OCI-LY1 (cell line): ENCODE measurements around the gene DRGX.

Experiments used
- H2AFZ ChIP-seq: fragments of 200-600 bp; sonication (generic), shearing (Covaris generic); 2 replicates; pipeline ENCODE4 v1.6.0; 2014; ENCODE audit warnings: antibody characterized with exemption, mild to moderate bottlenecking, low read length
- H3F3A ChIP-seq: fragments of 200-600 bp; sonication (generic), shearing (Covaris generic); 2 replicates; pipeline ENCODE4 v1.6.0; 2014; ENCODE audit warnings: mild to moderate bottlenecking, antibody characterized with exemption, low read length, moderate library complexity; ENCODE audit not compliant: insufficient read depth
- H3K27ac ChIP-seq: fragments of 200-600 bp; sonication (generic); 2 replicates; pipeline ENCODE4 v1.5.1; 2014; ENCODE audit warnings: low read length, mixed run types, mild to moderate bottlenecking, low read depth; ENCODE audit not compliant: poor library complexity, severe bottlenecking
- H3K27me3 ChIP-seq: fragments of 200-600 bp; sonication (generic); 2 replicates; pipeline ENCODE4 v1.6.0; 2014; ENCODE audit warnings: antibody characterized with exemption, mild to moderate bottlenecking, low read length, moderate library complexity; ENCODE audit not compliant: insufficient read depth
- H3K36me3 ChIP-seq: fragments of 200-600 bp; sonication (generic); 2 replicates; pipeline ENCODE4 v1.6.1; 2014; ENCODE audit warnings: mild to moderate bottlenecking, antibody characterized with exemption, low read length, moderate library complexity, mixed read lengths; ENCODE audit not compliant: insufficient read depth
- H3K4me1 ChIP-seq: fragments of 200-600 bp; sonication (generic); 2 replicates; pipeline ENCODE4 v1.5.1; 2014; ENCODE audit warnings: mild to moderate bottlenecking, low read length, moderate library complexity; ENCODE audit not compliant: insufficient read depth, severe bottlenecking
- H3K4me2 ChIP-seq: fragments of 200-600 bp; sonication (generic), shearing (Covaris generic); 2 replicates; pipeline ENCODE4 v1.6.1; 2014; ENCODE audit warnings: low read length
- H3K4me3 ChIP-seq: fragments of 200-600 bp; sonication (generic); 2 replicates; pipeline ENCODE4 v1.5.1; 2014; ENCODE audit warnings: low read length, low read depth, mild to moderate bottlenecking, mixed read lengths; ENCODE audit not compliant: poor library complexity, severe bottlenecking
- H3K79me2 ChIP-seq: fragments of 200-600 bp; shearing (Covaris generic); 2 replicates; pipeline ENCODE4 v1.6.1; 2016; ENCODE audit warnings: mixed run types, low read length, mixed read lengths; ENCODE audit not compliant: insufficient read depth
- H3K9ac ChIP-seq: fragments of 200-600 bp; sonication (generic), shearing (Covaris generic); 2 replicates; pipeline ENCODE4 v1.6.1; 2014; ENCODE audit warnings: mild to moderate bottlenecking, low read length, mixed read lengths
- H3K9me2 ChIP-seq: fragments of 200-600 bp; sonication (generic), shearing (Covaris generic); 2 replicates; pipeline ENCODE4 v1.6.1; 2014; ENCODE audit warnings: low read depth, mild to moderate bottlenecking, low read length, mixed read lengths
- H3K9me3 ChIP-seq: fragments of 200-600 bp; shearing (Covaris generic); 2 replicates; pipeline ENCODE4 v1.6.1; 2014; ENCODE audit warnings: low read length, mixed read lengths
- H4K20me1 ChIP-seq: fragments of 200-600 bp; sonication (generic), shearing (Covaris generic); 2 replicates; pipeline ENCODE4 v1.6.0; 2016; ENCODE audit warnings: mild to moderate bottlenecking, low read length; ENCODE audit not compliant: insufficient read depth
- EZH2 ChIP-seq: fragments of 200-600 bp; sonication (generic), shearing (Covaris generic); IDR thresholded peaks from 2 replicates; pipeline ENCODE4 v1.8.0; 2017; ENCODE audit warnings: borderline replicate concordance, mixed run types, mild to moderate bottlenecking, antibody characterized with exemption, low read length, moderate library complexity, mixed read lengths
- TF ChIP-seq, protein P1 (sequence below): fragments of 200-600 bp; sonication (generic), shearing (Covaris generic); IDR thresholded peaks from 2 replicates; pipeline ENCODE4 v1.5.1; 2017; ENCODE audit warnings: mild to moderate bottlenecking, antibody characterized with exemption, low read length, moderate library complexity, mixed read lengths

Gene DRGX

DNA sequence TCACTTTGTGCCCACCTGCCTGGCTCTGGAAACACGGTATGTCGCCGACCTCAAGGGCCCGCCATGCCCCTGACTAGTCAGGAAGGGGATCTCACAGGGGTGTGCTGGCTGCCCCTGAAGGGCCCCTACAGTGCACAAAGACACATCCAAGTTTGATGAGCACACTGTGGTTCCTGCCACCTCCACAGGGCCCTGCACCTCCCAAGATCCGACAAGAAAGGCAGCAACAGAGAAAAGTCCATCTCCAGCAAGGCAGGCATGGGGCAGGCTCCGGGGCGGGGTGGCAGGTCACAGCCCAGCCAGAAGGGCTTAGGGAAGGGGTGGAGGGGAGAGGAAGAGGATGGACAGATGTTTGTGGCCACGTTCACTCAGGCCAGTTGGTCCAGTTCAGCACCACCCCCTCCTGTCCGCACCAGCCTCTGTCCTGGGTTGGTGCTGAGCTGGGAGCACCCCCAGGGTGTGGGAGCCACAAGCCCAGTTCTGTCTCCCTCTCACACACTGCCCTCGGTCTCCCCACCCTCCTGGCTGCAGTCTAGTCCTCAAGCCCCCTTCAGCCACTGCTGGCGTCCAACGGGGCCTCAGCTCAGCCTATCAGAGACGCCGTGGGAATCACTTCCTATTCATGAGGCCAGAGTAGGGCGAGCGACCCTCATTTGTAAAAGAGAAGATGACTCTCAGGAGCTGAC is 11.5 kb downstream of the DRGX start:
- Histone ChIP-seq H3K9me2 (no peaks in the 10 kb centered on the region), H3K4me3 (no peak overlapping the region), H3K9me3 (no peaks in the 10 kb centered on the region), H3K79me2 (no peaks in the 10 kb centered on the region), H3K27ac (no peak overlapping the region), H3K27me3 (no peaks in the 10 kb centered on the region), H4K20me1 (no peaks in the 10 kb centered on the region), H3K36me3 (no peaks in the 10 kb centered on the region), H3K4me1 (no peaks in the 10 kb centered on the region), H2AFZ (no peak overlapping the region), H3F3A (no peaks in the 10 kb centered on the region), H3K9ac (no peak overlapping the region), H3K4me2 (no peak overlapping the region)
- TF ChIP-seq, protein P1, sequence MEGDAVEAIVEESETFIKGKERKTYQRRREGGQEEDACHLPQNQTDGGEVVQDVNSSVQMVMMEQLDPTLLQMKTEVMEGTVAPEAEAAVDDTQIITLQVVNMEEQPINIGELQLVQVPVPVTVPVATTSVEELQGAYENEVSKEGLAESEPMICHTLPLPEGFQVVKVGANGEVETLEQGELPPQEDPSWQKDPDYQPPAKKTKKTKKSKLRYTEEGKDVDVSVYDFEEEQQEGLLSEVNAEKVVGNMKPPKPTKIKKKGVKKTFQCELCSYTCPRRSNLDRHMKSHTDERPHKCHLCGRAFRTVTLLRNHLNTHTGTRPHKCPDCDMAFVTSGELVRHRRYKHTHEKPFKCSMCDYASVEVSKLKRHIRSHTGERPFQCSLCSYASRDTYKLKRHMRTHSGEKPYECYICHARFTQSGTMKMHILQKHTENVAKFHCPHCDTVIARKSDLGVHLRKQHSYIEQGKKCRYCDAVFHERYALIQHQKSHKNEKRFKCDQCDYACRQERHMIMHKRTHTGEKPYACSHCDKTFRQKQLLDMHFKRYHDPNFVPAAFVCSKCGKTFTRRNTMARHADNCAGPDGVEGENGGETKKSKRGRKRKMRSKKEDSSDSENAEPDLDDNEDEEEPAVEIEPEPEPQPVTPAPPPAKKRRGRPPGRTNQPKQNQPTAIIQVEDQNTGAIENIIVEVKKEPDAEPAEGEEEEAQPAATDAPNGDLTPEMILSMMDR, result no peak
- no peak for TF ChIP-seq EZH2

DNA sequence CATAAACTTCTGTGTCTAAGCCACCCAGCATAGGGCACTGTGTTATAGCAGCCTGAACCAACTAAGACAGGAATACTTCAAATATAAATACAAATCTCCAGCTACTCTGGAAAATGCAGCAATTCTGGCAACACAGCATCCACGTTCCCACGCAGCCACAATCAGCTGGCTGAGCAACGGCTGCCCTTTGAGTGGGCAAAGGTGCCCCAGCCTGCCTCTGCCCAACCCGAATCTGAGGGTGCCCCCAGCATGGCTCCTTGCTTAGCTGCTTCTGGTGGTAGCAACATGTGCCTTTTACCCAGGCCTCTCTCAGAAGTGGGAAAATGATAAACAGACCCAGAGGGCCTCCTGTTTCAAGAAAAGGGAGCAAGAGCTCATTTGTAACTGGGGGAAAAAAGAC is 12.0 kb downstream of the DRGX start:
- H2AFZ ChIP-seq, result no peak overlapping the region
- no peak overlapping the region for H3K4me2 ChIP-seq
- no peak overlapping the region for H3K4me3 ChIP-seq
- H3K27ac ChIP-seq, result no peak overlapping the region
- H3K79me2 ChIP-seq, result no peaks in the 10 kb centered on the region
- TF ChIP-seq, protein P1, result no peak
- TF ChIP-seq EZH2, result no peak
- H3F3A ChIP-seq, result no peaks in the 10 kb centered on the region
- H3K9me3 ChIP-seq, result no peaks in the 10 kb centered on the region
- no peak overlapping the region for H3K9ac ChIP-seq
- H3K27me3 ChIP-seq, result no peaks in the 10 kb centered on the region
- H3K36me3 ChIP-seq, result no peaks in the 10 kb centered on the region
- H4K20me1 ChIP-seq, result no peaks in the 10 kb centered on the region
- no peaks in the 10 kb centered on the region for H3K4me1 ChIP-seq
- H3K9me2 ChIP-seq, result no peaks in the 10 kb centered on the region

DNA sequence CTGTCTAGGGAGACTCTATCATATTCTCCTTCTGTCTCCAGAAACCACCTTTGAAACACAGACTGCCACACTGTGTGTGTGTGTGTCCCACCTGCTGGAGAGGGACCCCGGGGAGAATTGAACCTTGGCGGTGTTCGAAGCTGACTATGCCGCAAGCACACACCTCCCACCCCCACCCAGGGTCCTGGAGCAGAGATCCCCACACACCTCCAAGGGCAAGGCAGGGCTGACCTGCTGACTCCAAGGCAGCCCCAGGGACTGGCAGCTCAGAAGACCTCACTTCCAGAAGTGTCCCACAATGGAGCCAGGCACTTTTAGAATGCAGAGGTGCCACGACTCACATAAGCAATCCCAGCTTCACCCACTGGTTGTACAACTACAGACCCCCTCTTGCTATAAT is 13.1 kb downstream of the DRGX start:
- Histone ChIP-seq H3K36me3 (no peaks in the 10 kb centered on the region), H3K79me2 (no peaks in the 10 kb centered on the region), H3K9me3 (no peaks in the 10 kb centered on the region), H3K9me2 (no peaks in the 10 kb centered on the region), H3K4me3 (no peak overlapping the region), H3K9ac (no peak overlapping the region), H3K27ac (no peak overlapping the region), H2AFZ (no peak overlapping the region), H4K20me1 (no peaks in the 10 kb centered on the region), H3F3A (no peaks in the 10 kb centered on the region), H3K4me2 (no peak overlapping the region), H3K4me1 (no peaks in the 10 kb centered on the region), H3K27me3 (no peaks in the 10 kb centered on the region)
- no peak for TF ChIP-seq EZH2
- TF ChIP-seq, protein P1, result no peak
